Measurements from ENCODE around the gene DENND2D.

- no peak for TF ChIP-seq POLR2A (IDR thresholded peaks at IDR 0.05)
- no peak for TF ChIP-seq CTCF (IDR thresholded peaks at IDR 0.05)
Measured at GRCh38 chr1:111147948-111148347, 52.5 kb downstream of the DENND2D start.
